ENCODE results near the gene ADGRL1.

DNA sequence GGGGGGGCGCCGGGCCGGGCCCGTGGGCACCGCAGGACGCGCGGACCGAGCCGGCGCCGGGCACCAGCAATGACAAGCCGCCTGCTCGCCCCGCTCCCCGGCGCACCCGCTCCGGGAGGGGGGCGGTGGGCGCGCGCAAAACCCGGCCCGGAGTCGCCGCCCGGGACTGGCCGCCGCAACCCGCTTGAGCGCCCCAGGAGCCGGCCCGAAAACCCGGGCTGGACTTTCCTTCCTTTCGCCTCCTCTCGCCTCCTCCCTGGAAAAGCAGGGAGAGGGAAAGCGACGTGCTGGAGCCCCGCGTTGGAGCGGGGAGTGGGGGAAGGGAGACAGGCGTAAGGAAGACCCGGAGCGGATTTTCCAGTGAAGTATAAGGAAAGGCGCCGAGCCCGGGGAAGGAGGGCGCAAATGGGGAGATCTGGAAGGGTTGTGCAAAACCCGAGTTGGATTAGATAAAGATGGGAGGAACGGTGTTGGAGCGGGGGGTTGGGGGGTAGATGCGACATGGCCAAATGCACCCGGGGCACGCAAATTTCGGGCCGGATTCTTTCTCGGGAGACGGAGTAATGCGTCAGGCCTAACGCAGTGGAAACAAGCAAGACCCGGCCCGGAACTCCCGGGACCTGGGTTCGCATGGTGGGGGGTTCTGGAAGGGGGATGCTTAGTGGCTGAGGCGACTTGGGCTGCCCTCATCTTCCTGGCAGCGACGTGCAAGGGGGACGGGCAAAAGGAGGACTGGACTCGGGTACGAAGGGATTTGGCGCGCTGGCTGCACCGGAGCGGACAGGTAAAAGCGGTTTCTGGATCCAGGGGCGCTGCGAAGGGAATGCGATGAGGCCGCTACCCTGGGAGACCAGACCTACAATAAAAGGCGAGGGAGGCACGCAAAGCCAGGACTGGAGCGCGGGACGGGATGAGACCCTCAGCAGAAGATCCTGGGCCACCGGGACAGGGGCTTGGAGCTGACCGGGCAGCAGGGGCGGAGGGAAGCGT is 1.1 kb upstream of the ADGRL1 start:
- TF ChIP-seq, protein P1, sequence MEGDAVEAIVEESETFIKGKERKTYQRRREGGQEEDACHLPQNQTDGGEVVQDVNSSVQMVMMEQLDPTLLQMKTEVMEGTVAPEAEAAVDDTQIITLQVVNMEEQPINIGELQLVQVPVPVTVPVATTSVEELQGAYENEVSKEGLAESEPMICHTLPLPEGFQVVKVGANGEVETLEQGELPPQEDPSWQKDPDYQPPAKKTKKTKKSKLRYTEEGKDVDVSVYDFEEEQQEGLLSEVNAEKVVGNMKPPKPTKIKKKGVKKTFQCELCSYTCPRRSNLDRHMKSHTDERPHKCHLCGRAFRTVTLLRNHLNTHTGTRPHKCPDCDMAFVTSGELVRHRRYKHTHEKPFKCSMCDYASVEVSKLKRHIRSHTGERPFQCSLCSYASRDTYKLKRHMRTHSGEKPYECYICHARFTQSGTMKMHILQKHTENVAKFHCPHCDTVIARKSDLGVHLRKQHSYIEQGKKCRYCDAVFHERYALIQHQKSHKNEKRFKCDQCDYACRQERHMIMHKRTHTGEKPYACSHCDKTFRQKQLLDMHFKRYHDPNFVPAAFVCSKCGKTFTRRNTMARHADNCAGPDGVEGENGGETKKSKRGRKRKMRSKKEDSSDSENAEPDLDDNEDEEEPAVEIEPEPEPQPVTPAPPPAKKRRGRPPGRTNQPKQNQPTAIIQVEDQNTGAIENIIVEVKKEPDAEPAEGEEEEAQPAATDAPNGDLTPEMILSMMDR (IDR thresholded peaks at IDR 0.05) = peak in 2 of 6 experiments; percentile 25 to 28
- TF ChIP-seq POLR2A (IDR thresholded peaks at IDR 0.05) = peak; percentile 38 to 62
